ENCODE data around the gene SAG.

- TF ChIP-seq CTCF (IDR thresholded peaks at IDR 0.05 in 2 of 3, conservative IDR thresholded peaks at IDR 0.05 in 1 of 3; ENCODE audit: insufficient read depth in 2 of 3, low read depth in 1 of 3, low read length in 3 of 3), result no peak
- no peak for TF ChIP-seq NR2C1 (IDR thresholded peaks at IDR 0.05)
- no peak for TF ChIP-seq NR2C1 (tag; IDR thresholded peaks at IDR 0.05)
- no peak for TF ChIP-seq JUND (IDR thresholded peaks at IDR 0.05; ENCODE audit: borderline replicate concordance, low read depth, low read length)
- no peak for TF ChIP-seq JUND (tag; IDR thresholded peaks at IDR 0.05; ENCODE audit: borderline replicate concordance, low read depth, low read length)
Measured at GRCh38 chr2:233365861-233366520, 58.4 kb downstream of the SAG start.
